Measurements from ENCODE around the gene HSPB8.
"Not testable (repeated sequence)": the region's sequence is repeated elsewhere in the genome, so short reads cannot be mapped to it uniquely, and the experiment has no call there.

Gene HSPB8

DNA sequence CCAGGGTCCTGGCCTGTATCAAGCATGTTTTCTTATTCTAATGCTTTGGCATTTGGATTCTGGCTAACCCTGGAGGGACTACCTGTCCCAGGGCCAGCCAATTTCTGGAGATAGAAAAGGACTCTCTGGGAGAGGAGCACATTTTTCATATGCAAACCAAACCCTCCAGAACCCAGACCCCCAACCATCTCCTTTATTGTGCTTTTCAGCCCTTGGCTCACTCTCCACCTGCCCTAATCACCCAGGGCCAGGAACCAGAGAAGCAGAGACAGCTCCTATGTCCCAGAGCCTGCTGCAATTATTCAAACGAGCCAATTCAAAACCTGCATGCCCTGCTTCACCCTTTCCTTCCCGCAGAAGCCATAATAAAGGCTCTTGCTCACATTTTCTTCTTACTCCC lies 23.8 kb downstream of the HSPB8 start:
- H3K27ac ChIP-seq: no peak overlapping the region
- DNase-seq (ENCODE audit: low read depth, low spot score): no peak

DNA sequence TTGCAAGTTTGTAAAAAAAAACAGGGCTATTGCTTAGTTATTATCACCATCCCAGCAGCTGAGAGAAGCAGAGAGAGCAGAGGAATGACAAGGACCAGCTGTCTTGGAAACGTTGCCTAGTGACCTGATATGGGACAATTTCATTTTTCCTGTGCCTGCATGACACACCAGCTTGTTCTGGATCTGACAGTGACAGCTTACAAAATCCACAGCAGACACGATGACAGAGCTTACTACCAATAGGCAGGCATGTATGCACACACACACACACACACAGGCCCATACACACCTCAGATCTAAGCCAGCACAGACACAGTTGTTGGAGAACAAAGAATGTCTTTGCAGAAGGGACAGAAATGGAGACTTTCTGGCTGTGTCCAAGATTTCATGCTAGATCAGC lies 25.4 kb downstream of the HSPB8 start:
- DNase-seq (ENCODE audit: low read depth, low spot score): no peak

DNA sequence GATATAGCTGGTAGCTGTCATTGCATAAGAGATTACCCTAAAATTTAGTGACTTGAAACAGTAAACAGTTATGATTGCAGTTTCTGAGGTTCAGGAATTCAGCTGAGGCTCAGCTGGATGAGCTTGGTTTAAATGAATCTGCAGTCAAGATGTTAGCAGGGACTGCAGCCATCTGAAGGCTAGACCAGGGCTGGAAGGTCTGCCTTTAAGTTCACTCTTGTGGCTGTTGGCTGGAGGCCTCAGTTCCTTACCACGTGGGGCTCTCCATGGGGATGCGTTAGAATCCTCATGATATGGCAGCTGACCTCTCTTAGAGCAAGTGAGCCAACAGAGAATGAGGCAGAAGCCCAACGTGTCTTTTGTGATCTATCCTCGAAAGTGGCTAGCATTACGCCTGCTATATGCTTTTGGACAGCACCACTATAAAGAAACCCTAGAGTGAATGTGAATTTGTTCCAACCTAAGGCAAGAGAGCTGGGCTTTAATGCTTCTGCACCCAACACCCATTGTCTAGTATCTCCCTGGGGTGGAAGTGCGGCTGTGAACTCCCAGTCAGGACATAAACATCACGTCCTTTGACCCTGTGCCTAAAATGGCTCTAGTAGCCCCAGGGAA lies 26.0 kb downstream of the HSPB8 start:
- no peak for DNase-seq (ENCODE audit: low read depth, low spot score)
- no peak overlapping the region for H3K27ac ChIP-seq

More for the DNA sequence above, 25.4 kb downstream of the HSPB8 start:
- no peak overlapping the region for H3K27ac ChIP-seq

DNA sequence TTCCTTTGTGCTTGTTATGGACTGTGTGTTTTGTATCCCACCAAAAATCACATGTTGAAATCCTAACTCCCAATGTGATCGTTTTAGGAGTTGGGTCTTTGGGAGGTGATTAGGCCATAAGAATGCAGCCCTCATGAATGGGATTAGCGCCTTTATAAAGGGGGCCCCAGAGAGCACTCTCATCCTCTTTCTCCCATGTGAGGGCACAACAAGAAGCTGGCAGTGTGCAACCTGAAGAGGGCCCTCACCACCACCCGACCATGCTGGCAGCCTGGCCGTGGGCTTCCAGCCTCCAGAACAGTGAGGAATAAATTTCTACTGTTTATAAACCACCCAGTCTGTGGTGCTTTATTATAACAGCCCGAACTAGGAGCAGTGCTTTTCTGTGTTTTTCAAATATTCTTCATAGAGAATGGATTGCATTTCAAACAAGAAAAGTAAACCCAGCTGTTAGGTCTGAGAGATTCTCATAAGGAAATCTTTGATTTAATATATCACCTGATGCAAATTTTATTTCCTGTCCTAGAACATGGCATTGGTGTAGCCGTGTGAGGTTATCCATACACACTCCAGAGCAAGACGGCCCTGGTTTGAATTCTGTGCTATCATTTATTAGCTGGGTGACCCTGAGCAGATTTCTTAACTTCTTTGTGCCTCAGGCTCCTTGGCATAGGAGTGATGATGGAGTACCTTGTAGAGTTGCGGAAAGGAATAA lies 27.8 kb downstream of the HSPB8 start:
- no peak overlapping the region for H3K27ac ChIP-seq
- no peak for DNase-seq (ENCODE audit: low read depth, low spot score)

DNA sequence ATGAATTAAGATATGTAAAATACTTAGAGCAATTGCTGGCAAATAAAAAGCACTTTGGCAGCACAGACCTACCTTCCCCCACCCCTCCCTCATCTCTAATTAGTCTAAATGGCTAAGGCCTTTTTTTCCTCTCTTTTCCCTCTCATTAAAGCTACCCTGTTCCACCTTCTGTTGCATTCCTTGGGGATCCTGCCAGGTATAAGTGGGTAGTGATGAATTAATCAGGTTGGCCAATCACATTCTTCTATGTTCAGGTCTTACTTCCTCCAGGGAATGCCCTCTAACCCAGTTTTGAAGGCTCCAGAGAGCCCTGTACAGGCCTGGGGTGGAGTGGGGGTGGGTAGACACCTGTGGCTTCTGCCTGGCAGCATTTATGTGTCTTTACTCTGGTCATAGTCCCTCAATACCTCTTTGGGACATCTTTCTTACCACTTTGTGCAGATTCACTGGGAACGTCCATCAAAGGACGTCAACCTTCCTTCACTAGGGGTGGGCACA lies 28.4 kb downstream of the HSPB8 start:
- H3K27ac ChIP-seq: no peak overlapping the region

DNA sequence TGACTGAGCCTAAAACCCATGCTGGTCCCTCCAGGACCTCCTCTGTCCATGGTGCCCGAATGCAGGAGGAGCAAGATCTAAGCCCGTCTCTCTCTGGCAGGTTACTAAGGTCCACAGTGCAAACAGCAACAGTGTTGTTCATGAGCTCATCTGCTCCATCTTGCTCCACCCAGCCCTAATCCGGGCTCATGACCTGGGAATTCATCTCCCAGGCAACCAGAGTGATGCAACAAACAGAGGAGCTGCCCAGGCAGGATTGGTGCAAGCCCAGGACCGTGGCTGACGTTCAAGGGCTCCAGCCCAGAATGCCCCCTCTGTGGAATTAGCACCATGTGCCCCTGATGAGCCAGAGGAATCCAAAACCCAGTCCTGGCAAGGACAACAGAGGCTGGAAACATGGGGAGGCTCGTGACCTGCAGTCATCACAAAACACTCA lies 29.9 kb downstream of the HSPB8 start:
- no peak overlapping the region for H3K27ac ChIP-seq
- peak; percentile 73 for DNase-seq (ENCODE audit: low read depth, low spot score)

More for the DNA sequence above, 28.4 kb downstream of the HSPB8 start:
- DNase-seq (ENCODE audit: low read depth, low spot score): no peak

GRCh38 chr12:119211884-119212283 lies 33.2 kb downstream of the HSPB8 start:
- no peak overlapping the region for H3K27ac ChIP-seq
- no peak for DNase-seq (ENCODE audit: low read depth, low spot score)

GRCh38 chr12:119216084-119216483 lies 37.4 kb downstream of the HSPB8 start:
- no peak overlapping the region for H3K27ac ChIP-seq
- DNase-seq (ENCODE audit: low read depth, low spot score): no peak

GRCh38 chr12:119218875-119219274 lies 40.1 kb downstream of the HSPB8 start:
- not testable (repeated sequence) for H3K27ac ChIP-seq; DNase-seq (ENCODE audit: low read depth, low spot score)

GRCh38 chr12:119222222-119222951 lies 43.7 kb downstream of the HSPB8 start:
- no peak overlapping the region for H3K27ac ChIP-seq

DNA sequence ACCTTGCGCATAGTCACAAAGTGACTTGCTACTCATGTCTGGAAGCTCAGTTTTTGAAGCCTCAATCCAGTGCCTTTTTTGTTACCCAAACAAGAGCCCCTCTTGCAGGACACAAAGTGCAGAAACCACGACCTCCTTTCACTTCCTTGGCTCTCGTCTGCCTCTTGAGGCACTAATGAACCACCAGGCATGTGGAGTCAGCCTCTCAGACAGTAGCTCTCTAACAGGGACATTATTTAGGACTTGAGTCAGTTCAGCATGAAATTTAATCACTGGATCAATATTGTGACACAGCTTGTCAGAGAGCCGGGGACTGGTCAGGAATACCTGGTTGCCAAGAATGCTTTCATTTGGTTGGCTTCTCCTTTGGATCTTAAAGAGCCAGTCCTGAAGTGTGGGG lies 46.7 kb downstream of the HSPB8 start:
- DNase-seq (ENCODE audit: low read depth, low spot score): no peak
- H3K27ac ChIP-seq: no peak overlapping the region

More at GRCh38 chr12:119222222-119222951, 43.7 kb downstream of the HSPB8 start:
- no peak for DNase-seq (ENCODE audit: low read depth, low spot score)

DNA sequence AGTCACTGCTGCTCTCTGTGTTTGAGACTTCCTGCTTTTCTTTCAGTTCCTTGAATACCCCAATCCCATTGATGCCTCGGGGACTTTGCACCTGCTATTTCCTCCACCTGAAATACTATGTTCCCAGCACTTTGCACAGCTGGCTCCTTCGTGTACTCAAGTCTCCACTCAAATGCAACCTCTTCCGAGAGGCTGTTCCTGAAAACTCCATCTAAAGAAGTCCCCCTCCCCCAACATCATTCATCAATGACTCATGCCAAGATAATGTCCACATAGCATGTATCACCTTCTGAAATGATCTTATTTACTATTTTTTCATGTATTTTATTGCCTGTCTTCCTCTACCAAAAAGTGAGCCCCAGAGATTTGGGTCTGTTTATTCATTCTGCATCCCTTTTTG lies 48.6 kb downstream of the HSPB8 start:
- no peak overlapping the region for H3K27ac ChIP-seq
- DNase-seq (ENCODE audit: low read depth, low spot score): no peak

- H3K27ac ChIP-seq: no peak overlapping the region
- no peak for DNase-seq (ENCODE audit: low read depth, low spot score)
These were observed 50.5 kb downstream of the HSPB8 start for GRCh38 chr12:119229205-119229604.

DNA sequence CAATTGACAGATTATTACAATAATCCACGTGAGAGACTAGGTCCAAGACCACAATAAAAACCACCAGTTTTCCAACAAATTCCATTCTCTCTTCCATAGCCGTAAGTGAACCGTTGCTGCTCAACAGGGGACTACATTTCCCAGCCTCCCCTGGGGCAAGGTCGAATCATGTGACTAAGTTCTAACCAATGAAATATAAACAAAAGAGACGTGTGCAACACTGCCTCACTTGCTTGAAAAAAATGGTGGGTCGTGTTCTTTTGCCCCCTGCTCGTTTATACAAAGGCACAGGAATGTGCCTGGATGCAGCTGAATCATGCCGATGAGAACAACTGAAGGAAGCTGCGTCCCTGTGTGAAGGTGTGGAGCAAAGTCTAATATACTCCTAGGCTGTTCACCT lies 51.1 kb downstream of the HSPB8 start:
- no peak for DNase-seq (ENCODE audit: low read depth, low spot score)
- H3K27ac ChIP-seq: no peak overlapping the region

GRCh38 chr12:119230807-119231206 lies 52.1 kb downstream of the HSPB8 start:
- no peak for DNase-seq (ENCODE audit: low read depth, low spot score)
- no peak overlapping the region for H3K27ac ChIP-seq

- DNase-seq (ENCODE audit: low read depth, low spot score): no peak
- no peak overlapping the region for H3K27ac ChIP-seq
These were observed 53.0 kb downstream of the HSPB8 start for GRCh38 chr12:119231774-119232173.

GRCh38 chr12:119235197-119235751 lies 56.5 kb downstream of the HSPB8 start:
- no peak overlapping the region for H3K27ac ChIP-seq
- no peak for DNase-seq (ENCODE audit: low read depth, low spot score)

DNA sequence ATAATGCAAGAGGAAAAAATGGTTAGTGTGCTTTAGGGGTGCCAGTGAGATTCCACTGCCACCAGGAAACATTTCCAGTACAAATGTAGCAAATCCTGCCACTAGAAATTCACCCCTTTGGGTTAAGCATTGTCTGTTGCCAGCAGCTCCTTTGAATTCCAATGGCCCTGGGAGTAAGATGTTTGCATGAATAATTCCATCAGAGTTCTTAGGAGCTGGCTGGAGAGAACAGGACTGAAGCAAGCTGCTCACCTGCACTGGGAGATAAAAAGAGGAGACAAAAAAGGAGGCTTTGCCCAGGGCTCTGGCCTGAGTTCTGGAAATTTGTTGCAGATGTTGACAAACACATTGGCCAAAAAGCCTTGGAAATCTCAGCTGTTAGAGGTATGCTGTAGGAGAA lies 57.6 kb downstream of the HSPB8 start:
- DNase-seq (ENCODE audit: low read depth, low spot score): no peak
- H3K27ac ChIP-seq: no peak overlapping the region

DNA sequence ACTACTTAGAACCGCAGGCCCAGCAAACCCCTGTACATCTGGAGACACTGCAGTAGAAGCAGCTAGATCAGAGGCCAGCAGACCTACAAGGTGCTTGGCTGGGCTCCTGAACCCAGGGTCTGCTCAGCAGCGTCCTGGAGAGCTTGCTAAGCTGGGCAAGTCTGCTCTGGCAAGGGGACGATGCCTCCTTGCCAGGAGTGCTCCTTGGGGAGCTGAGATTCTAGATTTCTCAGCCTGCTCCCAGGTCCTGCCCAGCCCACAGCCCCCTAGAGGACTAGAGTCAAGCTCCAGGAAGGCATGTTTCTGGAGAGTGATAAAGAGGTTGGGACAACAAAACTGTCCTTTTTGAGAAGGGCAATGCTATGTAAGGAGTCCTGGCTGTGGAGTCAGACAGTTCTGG lies 60.3 kb downstream of the HSPB8 start:
- no peak for DNase-seq (ENCODE audit: low read depth, low spot score)
- H3K27ac ChIP-seq: no peak overlapping the region

GRCh38 chr12:119241049-119241448 lies 62.3 kb downstream of the HSPB8 start:
- no peak for DNase-seq (ENCODE audit: low read depth, low spot score)
- H3K27ac ChIP-seq: no peak overlapping the region
